Thymus (tissue), 14 donors: ENCODE results near the gene NR1D1. TPM values are rescaled to one million over a fixed set of nuclear protein-coding genes. Genes with fewer than 3 reads are reported as not detected.
"Not testable (repeated sequence)": the region's sequence is repeated elsewhere in the genome, so short reads cannot be mapped to it uniquely, and the experiment has no call there.

Experiments used
- DNase-seq, 9 donors: peaks; one replicate each; pipeline ENCODE4 v3.0.0-alpha.2; 2013; ENCODE audit warnings: low spot score in 9 of 9, low read depth in 6 of 9, missing footprints in 1 of 9
- H3K27ac ChIP-seq, 2 donors: one replicate each; pipeline ENCODE4 v1.5.1; 2013; ENCODE audit warnings: control low read depth in 1 of 2, low read depth in 1 of 2, low read length in 1 of 2, mild to moderate bottlenecking in 1 of 2, moderate library complexity in 1 of 2
- H3K27me3 ChIP-seq, 2 donors: one replicate each; pipeline ENCODE4 v1.5.1; 2013; ENCODE audit warnings: low read length in 1 of 2; ENCODE audit not compliant: control insufficient read depth in 2 of 2, insufficient read depth in 1 of 2
- H3K36me3 ChIP-seq, 2 donors: one replicate each; pipeline ENCODE4 v1.5.1; 2013; ENCODE audit warnings: low read length in 1 of 2, mild to moderate bottlenecking in 1 of 2, moderate library complexity in 1 of 2; ENCODE audit not compliant: control insufficient read depth in 2 of 2, insufficient read depth in 2 of 2
- H3K4me1 ChIP-seq, 2 donors: one replicate each; pipeline ENCODE4 v1.5.1; 2013; ENCODE audit warnings: low read length in 2 of 2; ENCODE audit not compliant: control insufficient read depth in 2 of 2, insufficient read depth in 2 of 2
- H3K4me3 ChIP-seq, 2 donors: one replicate each; pipeline ENCODE4 v1.5.1; 2013; ENCODE audit warnings: low read length in 2 of 2, control low read depth in 1 of 2, mild to moderate bottlenecking in 1 of 2
- H3K9me3 ChIP-seq, 2 donors: one replicate each; pipeline ENCODE4 v1.5.1; 2013; ENCODE audit warnings: low read length in 1 of 2, mild to moderate bottlenecking in 1 of 2; ENCODE audit not compliant: control insufficient read depth in 2 of 2, insufficient read depth in 1 of 2
- WGBS: extraction: QIAGEN DNeasy Blood & Tissue Kit; methylation state at CpG from one replicate; pipeline ENCODE4 v1.1.7; 2013; 5-methylcytosine and 5-hydroxymethylcytosine counted together
- long read RNA-seq, 10 donors: transcript quantifications; one replicate each; lab custom pipeline, GENCODE V29; 2026
- polyA plus RNA-seq: library from polyadenylated mRNA; stranded (reverse); fragments of 200-250 nt; gene quantifications from one replicate; pipeline ENCODE4 v1.2.3, GENCODE V29; 2013
- total RNA-seq: library from RNA; stranded (reverse); fragments of 120-200 nt; gene quantifications from one replicate; pipeline ENCODE4 v1.2.4, GENCODE V29; 2013
- donor health status: healthy.

NR1D1 gene
- total RNA-seq, result 0.85 TPM
- 3.2 TPM for polyA plus RNA-seq
- long read RNA-seq, donor 1, partial matches to known transcripts, result 0 of 1 reads
- long read RNA-seq, donor 1, other reads (novel, unspliced or antisense), result 0 of 1 reads
- long read RNA-seq, donor 2, result 0 reads
- long read RNA-seq, donor 3, partial matches to known transcripts, result 0 of 1 reads
- long read RNA-seq, donor 3, other reads (novel, unspliced or antisense), result 0 of 1 reads
- long read RNA-seq, donor 4, result 0 reads
- long read RNA-seq, donor 5, partial matches to known transcripts, result 0 of 1 reads
- long read RNA-seq, donor 5, other reads (novel, unspliced or antisense), result 0 of 1 reads
- long read RNA-seq, donor 6, partial matches to known transcripts, result 0 of 2 reads
- long read RNA-seq, donor 6, other reads (novel, unspliced or antisense), result 0 of 2 reads
- long read RNA-seq, donor 7, result 0 reads
- long read RNA-seq, donor 8, partial matches to known transcripts, result 5 of 5 reads
- long read RNA-seq, donor 8, other reads (novel, unspliced or antisense), result 0 of 5 reads
- long read RNA-seq, donor 9, partial matches to known transcripts, result 0 of 1 reads
- long read RNA-seq, donor 9, other reads (novel, unspliced or antisense), result 0 of 1 reads
- long read RNA-seq, donor 10, partial matches to known transcripts, result 0 of 1 reads
- long read RNA-seq, donor 10, other reads (novel, unspliced or antisense), result 0 of 1 reads

GRCh38 chr17:40100419-40100668 is at the start of gene NR1D1:
Gene NR1D1 (minus strand): TSS chr17:40100589. CDS start chr17:40100094, 495 bp downstream.
- DNase-seq, result no peak
- under 1% methylated on average over 16 of the region's 16 CpGs for WGBS
- peaks cover 8 to 21% of the 10 kb centered on the region in 2 donors for H3K36me3 ChIP-seq
- H3K4me1 ChIP-seq, result peaks cover 78 to 97% of the 10 kb centered on the region in 2 donors
- H3K27ac ChIP-seq, result peak within 1 kb of the TSS; percentile 84 to 94
- no peaks in the 10 kb centered on the region for H3K27me3 ChIP-seq
- H3K9me3 ChIP-seq, result peaks cover 0 to 5% of the 10 kb centered on the region in 2 donors
- peak within 1 kb of the TSS; percentile 67 to 69 for H3K4me3 ChIP-seq

GRCh38 chr17:40148527-40148926 is 48.1 kb upstream of the NR1D1 start:
- no peaks in the 10 kb centered on the region for H3K27me3 ChIP-seq
- 98% methylated on average over 3 of the region's 3 CpGs for WGBS
- H3K4me3 ChIP-seq, result no peak overlapping the region
- H3K4me1 ChIP-seq, result no peaks in the 10 kb centered on the region
- no peak for DNase-seq
- H3K36me3 ChIP-seq, result peaks cover 52 to 74% of the 10 kb centered on the region in 2 donors
- H3K9me3 ChIP-seq, result no peaks in the 10 kb centered on the region
- H3K27ac ChIP-seq, result no peak overlapping the region

- Histone ChIP-seq H3K27ac (no peak overlapping the region), H3K9me3 (no peaks in the 10 kb centered on the region), H3K4me1 (peaks cover 10 to 11% of the 10 kb centered on the region in 2 donors), H3K36me3 (peaks cover 55 to 74% of the 10 kb centered on the region in 2 donors), H3K27me3 (no peaks in the 10 kb centered on the region), H3K4me3 (no peak overlapping the region)
- WGBS, result 98% methylated on average over 3 of the region's 3 CpGs
- DNase-seq, result no peak
Observed at GRCh38 chr17:40145476-40145875, 45.1 kb upstream of the NR1D1 start.

- H3K27ac ChIP-seq, DNase-seq, H3K9me3 ChIP-seq, H3K4me3 ChIP-seq, H3K27me3 ChIP-seq: not testable (repeated sequence)
- 96% methylated on average over 3 of the region's 3 CpGs for WGBS
- Histone ChIP-seq H3K4me1 (peaks cover 21 to 22% of the 10 kb centered on the region in 2 donors), H3K36me3 (peaks cover 38 to 53% of the 10 kb centered on the region in 2 donors)
Observed at GRCh38 chr17:40143166-40143565, 42.8 kb upstream of the NR1D1 start.

- peak in 2 of 9 donors; percentile 17 to 51 for DNase-seq
- Histone ChIP-seq H3K4me1 (peaks cover 21 to 22% of the 10 kb centered on the region in 2 donors), H3K9me3 (no peaks in the 10 kb centered on the region), H3K27ac (peak overlapping the region; percentile 90 to 100), H3K27me3 (no peaks in the 10 kb centered on the region), H3K4me3 (peak overlapping the region; percentile 79 to 80), H3K36me3 (peaks cover 33 to 56% of the 10 kb centered on the region in 2 donors)
- WGBS, result 27% methylated on average over 14 of the region's 14 CpGs
Observed at GRCh38 chr17:40139566-40140058, 39.2 kb upstream of the NR1D1 start.

GRCh38 chr17:40135817-40136216 is 35.4 kb upstream of the NR1D1 start:
- 97% methylated on average over 3 of the region's 3 CpGs for WGBS
- Histone ChIP-seq H3K4me3 (no peak overlapping the region), H3K9me3 (no peaks in the 10 kb centered on the region), H3K4me1 (peaks cover 11 to 12% of the 10 kb centered on the region in 2 donors), H3K27me3 (no peaks in the 10 kb centered on the region), H3K36me3 (peaks cover 39 to 69% of the 10 kb centered on the region in 2 donors), H3K27ac (no peak overlapping the region)
- no peak for DNase-seq

- Histone ChIP-seq H3K4me3 (no peak overlapping the region), H3K36me3 (peaks cover 55 to 86% of the 10 kb centered on the region in 2 donors), H3K27ac (no peak overlapping the region), H3K27me3 (no peaks in the 10 kb centered on the region), H3K9me3 (no peaks in the 10 kb centered on the region), H3K4me1 (peaks cover 4 to 5% of the 10 kb centered on the region in 2 donors)
- no peak for DNase-seq
- 96% methylated on average over 7 of the region's 7 CpGs for WGBS
Observed at GRCh38 chr17:40134184-40134583, 33.8 kb upstream of the NR1D1 start.

GRCh38 chr17:40130352-40131042 is 30.1 kb upstream of the NR1D1 start:
- Histone ChIP-seq H3K36me3 (peaks cover 55 to 97% of the 10 kb centered on the region in 2 donors), H3K27me3 (no peaks in the 10 kb centered on the region), H3K4me1 (no peaks in the 10 kb centered on the region), H3K27ac (no peak overlapping the region), H3K4me3 (no peak overlapping the region), H3K9me3 (no peaks in the 10 kb centered on the region)
- DNase-seq, result no peak
- WGBS, result 98% methylated on average over 7 of the region's 7 CpGs

- Histone ChIP-seq H3K4me3 (no peak overlapping the region), H3K36me3 (peaks cover 48 to 94% of the 10 kb centered on the region in 2 donors), H3K27ac (no peak overlapping the region), H3K4me1 (peaks cover 0 to 3% of the 10 kb centered on the region in 2 donors), H3K27me3 (no peaks in the 10 kb centered on the region), H3K9me3 (no peaks in the 10 kb centered on the region)
- no peak for DNase-seq
- WGBS, result 97% methylated on average over 5 of the region's 5 CpGs
Observed at GRCh38 chr17:40129498-40129897, 29.1 kb upstream of the NR1D1 start.
